ENCODE measurements around the gene ZNF593OS.
A peak's percentile ranks its signal among the peaks of the same experiment; 100 is the strongest.

Gene ZNF593OS

DNA sequence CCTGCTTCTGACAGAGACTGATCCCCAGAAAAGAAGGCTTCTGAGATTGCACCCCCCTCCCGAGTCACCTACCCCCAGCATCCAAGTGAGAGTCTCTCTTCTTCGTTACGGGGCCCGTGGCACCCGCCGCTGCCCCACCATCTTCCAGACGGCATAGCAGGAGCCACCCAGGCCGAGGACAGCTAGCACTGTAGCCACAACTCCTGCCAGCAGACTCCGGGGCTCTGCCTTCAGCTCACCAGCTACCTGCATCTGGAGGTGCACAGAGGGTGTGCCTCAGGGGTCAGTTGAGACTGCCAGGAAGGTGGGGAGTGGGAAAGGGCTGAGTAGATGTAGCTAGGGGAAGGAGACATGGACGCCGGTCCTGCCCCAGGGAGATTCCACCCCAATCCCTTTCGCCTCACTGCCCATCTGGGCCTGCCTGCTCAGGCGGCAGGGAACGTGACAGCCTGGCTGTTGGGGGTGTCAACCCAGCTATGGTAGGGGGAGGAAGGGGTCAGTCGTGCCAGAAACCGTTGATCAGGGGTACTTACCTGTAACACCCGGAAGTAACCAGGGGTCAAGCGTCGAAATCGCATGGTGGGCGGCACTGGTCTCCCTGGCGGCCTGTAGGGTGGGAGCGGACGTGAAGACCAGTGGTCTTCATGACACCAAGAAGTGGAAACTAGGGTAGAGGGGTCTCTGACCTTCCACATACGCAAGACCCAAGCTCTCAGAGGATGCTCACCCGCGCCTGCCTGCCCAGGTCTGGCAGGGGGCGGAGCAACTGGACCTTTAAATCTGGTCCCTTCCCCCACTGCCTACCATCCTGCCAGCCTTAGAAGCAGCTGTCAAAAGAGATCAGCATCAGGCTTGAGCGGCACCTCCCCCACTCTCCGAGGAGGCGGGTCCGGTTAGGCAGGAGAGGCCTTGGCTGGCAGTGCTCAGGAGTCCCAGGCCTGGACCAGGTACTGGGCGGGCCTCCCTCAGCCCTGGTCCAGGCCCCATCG lies at the start of gene ZNF593OS:
Gene ZNF593OS (minus strand): TSS at position 749 of the 989 bp plus-strand sequence. CDS start 171 bp downstream, at position 578.
- TF ChIP-seq, protein P1, sequence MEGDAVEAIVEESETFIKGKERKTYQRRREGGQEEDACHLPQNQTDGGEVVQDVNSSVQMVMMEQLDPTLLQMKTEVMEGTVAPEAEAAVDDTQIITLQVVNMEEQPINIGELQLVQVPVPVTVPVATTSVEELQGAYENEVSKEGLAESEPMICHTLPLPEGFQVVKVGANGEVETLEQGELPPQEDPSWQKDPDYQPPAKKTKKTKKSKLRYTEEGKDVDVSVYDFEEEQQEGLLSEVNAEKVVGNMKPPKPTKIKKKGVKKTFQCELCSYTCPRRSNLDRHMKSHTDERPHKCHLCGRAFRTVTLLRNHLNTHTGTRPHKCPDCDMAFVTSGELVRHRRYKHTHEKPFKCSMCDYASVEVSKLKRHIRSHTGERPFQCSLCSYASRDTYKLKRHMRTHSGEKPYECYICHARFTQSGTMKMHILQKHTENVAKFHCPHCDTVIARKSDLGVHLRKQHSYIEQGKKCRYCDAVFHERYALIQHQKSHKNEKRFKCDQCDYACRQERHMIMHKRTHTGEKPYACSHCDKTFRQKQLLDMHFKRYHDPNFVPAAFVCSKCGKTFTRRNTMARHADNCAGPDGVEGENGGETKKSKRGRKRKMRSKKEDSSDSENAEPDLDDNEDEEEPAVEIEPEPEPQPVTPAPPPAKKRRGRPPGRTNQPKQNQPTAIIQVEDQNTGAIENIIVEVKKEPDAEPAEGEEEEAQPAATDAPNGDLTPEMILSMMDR (IDR thresholded peaks at IDR 0.05; ENCODE audit: insufficient read depth, low read depth, low read length, missing control alignments): no peak
- peak within 1 kb of the TSS; percentile 87 for H3K4me3 ChIP-seq (ENCODE audit: low read depth, low read length)
- DNase-seq (ENCODE audit: low read depth): no peak

- TF ChIP-seq, protein P1 (IDR thresholded peaks at IDR 0.05; ENCODE audit: insufficient read depth, low read depth, low read length, missing control alignments): no peak
- no peak overlapping the region for H3K4me3 ChIP-seq (ENCODE audit: low read depth, low read length)
- DNase-seq (ENCODE audit: low read depth): no peak
Observed at GRCh38 chr1:26221094-26221493, 49.5 kb upstream of the ZNF593OS start.

GRCh38 chr1:26220199-26220912 lies 48.7 kb upstream of the ZNF593OS start:
- no peak overlapping the region for H3K4me3 ChIP-seq (ENCODE audit: low read depth, low read length)
- TF ChIP-seq, protein P1 (IDR thresholded peaks at IDR 0.05; ENCODE audit: insufficient read depth, low read depth, low read length, missing control alignments): no peak
- DNase-seq (ENCODE audit: low read depth): no peak

DNA sequence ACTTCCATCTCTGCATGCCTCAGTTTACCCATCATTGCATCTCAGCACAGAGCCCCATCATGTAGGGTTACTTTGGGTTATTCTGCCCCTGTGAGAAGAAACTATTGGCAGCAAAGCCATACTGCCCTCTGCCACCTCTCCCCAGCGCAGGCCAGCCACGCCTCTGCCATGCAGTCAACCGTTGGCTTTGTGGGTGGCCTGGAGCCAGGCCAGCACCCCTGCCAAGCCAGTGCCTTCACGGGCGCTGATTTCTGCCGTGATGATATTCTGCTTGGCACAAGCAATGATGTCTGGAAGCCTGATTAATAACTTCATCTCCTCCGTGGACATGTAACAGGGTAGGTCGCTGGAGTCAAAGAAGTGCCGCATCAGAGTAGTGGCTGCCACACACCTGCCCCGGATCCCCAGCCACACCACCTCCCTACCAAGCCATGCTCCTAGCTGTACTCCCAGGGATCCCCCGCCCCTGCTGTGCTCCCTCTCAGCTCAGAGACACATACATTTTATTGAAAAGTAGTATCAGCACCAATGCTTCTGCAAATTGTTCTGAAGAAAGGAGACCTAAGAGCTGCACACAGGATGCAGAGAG lies 47.4 kb upstream of the ZNF593OS start:
- DNase-seq (ENCODE audit: low read depth): no peak
- TF ChIP-seq, protein P1 (IDR thresholded peaks at IDR 0.05; ENCODE audit: insufficient read depth, low read depth, low read length, missing control alignments): no peak
- H3K4me3 ChIP-seq (ENCODE audit: low read depth, low read length): no peak overlapping the region

DNA sequence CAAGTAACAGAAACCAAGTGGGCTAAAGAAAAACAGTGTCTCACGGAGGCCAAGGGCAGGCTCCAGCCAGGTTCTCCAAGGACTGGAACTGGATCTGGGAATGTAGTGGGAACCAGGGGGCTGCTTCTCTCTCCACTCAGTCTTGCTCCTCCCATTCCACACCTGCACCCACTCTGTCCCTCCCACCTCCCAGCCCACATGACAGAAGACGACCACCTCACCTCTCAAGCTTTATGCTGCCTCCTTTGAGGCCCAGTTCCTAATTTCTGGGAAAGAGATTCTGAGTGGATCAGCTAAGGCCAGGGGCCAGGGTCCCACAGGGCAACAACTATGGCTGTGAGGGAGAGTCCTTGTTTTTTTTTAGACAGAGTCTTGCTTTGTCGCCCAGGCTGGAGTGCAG lies 43.6 kb upstream of the ZNF593OS start:
- DNase-seq (ENCODE audit: low read depth): no peak
- no peak overlapping the region for H3K4me3 ChIP-seq (ENCODE audit: low read depth, low read length)
- TF ChIP-seq, protein P1 (IDR thresholded peaks at IDR 0.05; ENCODE audit: insufficient read depth, low read depth, low read length, missing control alignments): no peak

GRCh38 chr1:26213335-26213905 lies 41.8 kb upstream of the ZNF593OS start:
- H3K4me3 ChIP-seq (ENCODE audit: low read depth, low read length): no peak overlapping the region
- TF ChIP-seq, protein P1 (IDR thresholded peaks at IDR 0.05; ENCODE audit: insufficient read depth, low read depth, low read length, missing control alignments): no peak

More at GRCh38 chr1:26213335-26213905, 41.8 kb upstream of the ZNF593OS start:
- no peak for DNase-seq (ENCODE audit: low read depth)

Data from GM12865 (cell line).